GM18505 (cell line): Measurements from ENCODE around the gene SRSF12.

ENCODE experiments used
- ATAC-seq: cut with Tn5 transposase; IDR thresholded peaks from one replicate; pipeline ENCODE4 v1.9.1; 2021; ENCODE audit not compliant: unreplicated experiment
- POLR2A ChIP-seq: IDR thresholded peaks from 4 replicates; pipeline ENCODE4 v1.6.1; 2011; ENCODE audit warnings: borderline replicate concordance; ENCODE audit not compliant: insufficient read depth, insufficient read length; ENCODE audit errors: extremely low read depth

The SRSF12 gene

GRCh38 chr6:89110284-89110683, 7.6 kb downstream of the SRSF12 start:
- no peak for ATAC-seq
- no peak for TF ChIP-seq POLR2A

GRCh38 chr6:89100114-89100513, 17.8 kb downstream of the SRSF12 start:
- TF ChIP-seq POLR2A: no peak
- ATAC-seq: no peak

- no peak for ATAC-seq
- TF ChIP-seq POLR2A: no peak
Observed at GRCh38 chr6:89098461-89098860, 19.4 kb downstream of the SRSF12 start.

GRCh38 chr6:89087881-89088280, 30.0 kb downstream of the SRSF12 start:
- TF ChIP-seq POLR2A: no peak

GRCh38 chr6:89085409-89086205, 32.3 kb downstream of the SRSF12 start:
- no peak for TF ChIP-seq POLR2A
- no peak for ATAC-seq

More at GRCh38 chr6:89087881-89088280, 30.0 kb downstream of the SRSF12 start:
- no peak for ATAC-seq

- no peak for ATAC-seq
- no peak for TF ChIP-seq POLR2A
Observed at GRCh38 chr6:89084954-89085353, 32.9 kb downstream of the SRSF12 start.

- no peak for ATAC-seq
Observed at GRCh38 chr6:89084542-89084941, 33.3 kb downstream of the SRSF12 start.

GRCh38 chr6:89082486-89082891, 35.4 kb downstream of the SRSF12 start:
- no peak for TF ChIP-seq POLR2A
- ATAC-seq: no peak

More at GRCh38 chr6:89084542-89084941, 33.3 kb downstream of the SRSF12 start:
- TF ChIP-seq POLR2A: no peak

- peak; percentile 67 for ATAC-seq
- TF ChIP-seq POLR2A: peak; percentile 82
Observed at GRCh38 chr6:89081423-89082322, 36.2 kb downstream of the SRSF12 start.

GRCh38 chr6:89081129-89081422, 36.8 kb downstream of the SRSF12 start:
- ATAC-seq: peak; percentile 13
- TF ChIP-seq POLR2A: no peak

- ATAC-seq: peak; percentile 69
- peak; percentile 99 for TF ChIP-seq POLR2A
Observed at GRCh38 chr6:89080281-89081128, 37.4 kb downstream of the SRSF12 start, which contains the start of gene PNRC1. Gene PNRC1, plus strand, starts transcription at chr6:89080751. Its CDS starts 144 bp downstream, at chr6:89080895.

- no peak for ATAC-seq
- no peak for TF ChIP-seq POLR2A
Observed at GRCh38 chr6:89079511-89080234, 38.2 kb downstream of the SRSF12 start.
